Osteoblast (primary cell): ENCODE measurements around the gene PARD6G. TPM values are rescaled to one million over a fixed set of nuclear protein-coding genes. Genes with fewer than 3 reads are reported as not detected.

Experiments
- DNase-seq: peaks from one replicate; pipeline ENCODE4 v3.0.0; 2011; ENCODE audit warnings: low spot score, mixed read lengths; ENCODE audit not compliant: insufficient read length; ENCODE audit errors: missing footprints
- H2AFZ ChIP-seq: 2 replicates; pipeline ENCODE4 v1.6.0; 2011; ENCODE audit warnings: mild to moderate bottlenecking, low read length
- H3K27ac ChIP-seq: 2 replicates; pipeline ENCODE4 v1.5.1; 2011; ENCODE audit warnings: mild to moderate bottlenecking, low read depth, low read length, moderate library complexity
- H3K27me3 ChIP-seq: 2 replicates; pipeline ENCODE4 v1.6.0; 2012; ENCODE audit warnings: mild to moderate bottlenecking, control low read depth, inconsistent platforms, low read length, moderate library complexity; ENCODE audit not compliant: insufficient read depth
- H3K36me3 ChIP-seq: 2 replicates; pipeline ENCODE4 v1.5.1; 2011; ENCODE audit warnings: mild to moderate bottlenecking, low read length, control low read depth, moderate library complexity; ENCODE audit not compliant: insufficient read depth
- H3K4me1 ChIP-seq: 2 replicates; pipeline ENCODE4 v1.5.1; 2011; ENCODE audit warnings: mild to moderate bottlenecking, low read length, control low read depth, moderate library complexity; ENCODE audit not compliant: insufficient read depth
- H3K4me2 ChIP-seq: 2 replicates; pipeline ENCODE4 v1.6.0; 2011; ENCODE audit warnings: mild to moderate bottlenecking, low read length; ENCODE audit not compliant: insufficient read depth
- H3K4me3 ChIP-seq: fragments of 200-600 bp; sonication (generic); 3 replicates; pipeline ENCODE4 v1.5.1; 2012; ENCODE audit warnings: mild to moderate bottlenecking, low read length, inconsistent platforms; ENCODE audit not compliant: insufficient read depth
- H3K79me2 ChIP-seq: 2 replicates; pipeline ENCODE4 v1.6.0; 2012; ENCODE audit warnings: mild to moderate bottlenecking, low read length, control low read depth, inconsistent platforms; ENCODE audit not compliant: insufficient read depth
- H3K9me3 ChIP-seq: 2 replicates; pipeline ENCODE4 v1.5.1; 2011; ENCODE audit warnings: low read depth, low read length, control low read depth
- H4K20me1 ChIP-seq: 2 replicates; pipeline ENCODE4 v1.6.0; 2012; ENCODE audit warnings: mild to moderate bottlenecking, low read length, control low read depth; ENCODE audit not compliant: insufficient read depth
- total RNA-seq: library from RNA; depleted of rRNA; stranded (reverse); fragments of >200 nt; gene quantifications from 2 replicates; pipeline ENCODE4 v1.2.3, GENCODE V29; 2012
- TF ChIP-seq, protein P1 (sequence below): IDR thresholded peaks from 2 replicates; pipeline ENCODE4 v1.5.1; 2011; ENCODE audit warnings: mild to moderate bottlenecking, low read depth, low read length, moderate library complexity; ENCODE audit errors: extremely low read depth

Gene PARD6G
- total RNA-seq, 1 donor: 2.2 TPM

- Histone ChIP-seq H3K9me3 (no peaks in the 10 kb centered on the region), H2AFZ (no peak overlapping the region), H3K27ac (no peak overlapping the region), H3K4me2 (no peak overlapping the region), H3K4me3 (no peak overlapping the region), H3K36me3 (no peaks in the 10 kb centered on the region), H3K27me3 (peaks cover 14% of the 10 kb centered on the region), H4K20me1 (no peaks in the 10 kb centered on the region), H3K79me2 (no peaks in the 10 kb centered on the region), H3K4me1 (no peaks in the 10 kb centered on the region)
- DNase-seq: no peak
- TF ChIP-seq, protein P1, sequence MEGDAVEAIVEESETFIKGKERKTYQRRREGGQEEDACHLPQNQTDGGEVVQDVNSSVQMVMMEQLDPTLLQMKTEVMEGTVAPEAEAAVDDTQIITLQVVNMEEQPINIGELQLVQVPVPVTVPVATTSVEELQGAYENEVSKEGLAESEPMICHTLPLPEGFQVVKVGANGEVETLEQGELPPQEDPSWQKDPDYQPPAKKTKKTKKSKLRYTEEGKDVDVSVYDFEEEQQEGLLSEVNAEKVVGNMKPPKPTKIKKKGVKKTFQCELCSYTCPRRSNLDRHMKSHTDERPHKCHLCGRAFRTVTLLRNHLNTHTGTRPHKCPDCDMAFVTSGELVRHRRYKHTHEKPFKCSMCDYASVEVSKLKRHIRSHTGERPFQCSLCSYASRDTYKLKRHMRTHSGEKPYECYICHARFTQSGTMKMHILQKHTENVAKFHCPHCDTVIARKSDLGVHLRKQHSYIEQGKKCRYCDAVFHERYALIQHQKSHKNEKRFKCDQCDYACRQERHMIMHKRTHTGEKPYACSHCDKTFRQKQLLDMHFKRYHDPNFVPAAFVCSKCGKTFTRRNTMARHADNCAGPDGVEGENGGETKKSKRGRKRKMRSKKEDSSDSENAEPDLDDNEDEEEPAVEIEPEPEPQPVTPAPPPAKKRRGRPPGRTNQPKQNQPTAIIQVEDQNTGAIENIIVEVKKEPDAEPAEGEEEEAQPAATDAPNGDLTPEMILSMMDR: no peak
Measured at GRCh38 chr18:80194874-80195570, 52.3 kb downstream of the PARD6G start.

DNA sequence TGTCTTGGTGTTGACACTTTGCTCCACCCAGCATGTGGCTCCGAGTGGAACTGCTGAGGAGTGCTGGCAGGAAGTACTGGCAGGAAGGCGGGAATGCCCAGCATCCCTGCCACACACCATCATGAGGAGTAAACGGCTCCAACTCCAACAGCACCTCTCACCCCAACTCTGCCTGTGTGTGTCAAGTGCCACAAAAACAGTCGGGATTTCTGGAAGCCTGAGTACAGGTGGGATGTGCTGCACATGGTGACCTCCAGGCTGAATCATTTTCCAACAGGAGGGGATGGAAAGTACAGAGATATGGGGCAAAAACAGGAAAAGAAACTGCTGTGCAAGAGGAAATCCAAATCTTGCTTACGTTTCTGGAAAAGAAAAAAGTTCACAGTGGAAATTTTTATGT is 53.6 kb downstream of the PARD6G start:
- no peaks in the 10 kb centered on the region for H3K4me1 ChIP-seq
- no peaks in the 10 kb centered on the region for H3K36me3 ChIP-seq
- H2AFZ ChIP-seq: no peak overlapping the region
- peaks cover 18% of the 10 kb centered on the region for H3K27me3 ChIP-seq
- H4K20me1 ChIP-seq: no peaks in the 10 kb centered on the region
- TF ChIP-seq, protein P1: no peak
- no peaks in the 10 kb centered on the region for H3K9me3 ChIP-seq
- no peaks in the 10 kb centered on the region for H3K79me2 ChIP-seq
- no peak overlapping the region for H3K4me2 ChIP-seq
- no peak overlapping the region for H3K27ac ChIP-seq
- H3K4me3 ChIP-seq: no peak overlapping the region
- DNase-seq: no peak

DNA sequence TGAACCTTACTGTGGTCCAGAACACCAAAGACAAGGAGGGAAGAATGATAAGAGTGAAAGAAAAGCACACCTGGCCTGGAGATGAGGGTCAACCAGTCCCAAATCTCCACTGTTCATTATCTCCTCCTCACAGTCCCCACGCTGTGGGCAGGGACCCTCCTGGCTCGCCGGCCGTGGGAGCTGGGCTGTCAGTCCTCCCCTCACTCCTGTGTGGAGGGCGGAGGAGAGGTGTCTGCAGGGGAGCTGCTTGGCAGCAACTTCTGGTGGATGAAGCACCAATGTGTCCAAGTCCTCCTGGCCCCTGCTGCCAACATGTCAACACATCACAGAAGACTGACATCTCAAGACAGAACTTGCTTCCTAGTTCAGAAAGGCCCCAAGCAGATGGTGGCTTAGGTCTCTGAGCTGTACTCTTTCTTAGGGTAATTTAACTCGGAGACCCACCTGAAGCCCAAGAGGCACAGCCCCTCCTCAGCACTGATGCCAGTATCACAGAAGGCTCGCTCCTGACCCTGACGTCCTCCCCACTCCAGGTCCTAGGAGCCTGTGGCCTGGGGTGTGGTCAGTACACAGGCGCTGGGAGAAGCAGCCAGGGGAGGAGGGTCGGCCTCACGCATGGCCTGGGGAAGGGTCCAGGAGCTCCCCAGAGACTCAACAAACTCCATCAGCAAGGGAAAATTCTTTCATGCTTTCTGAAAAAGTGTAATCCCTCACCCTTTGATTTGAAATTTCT is 54.5 kb downstream of the PARD6G start:
- Histone ChIP-seq H2AFZ (no peak overlapping the region), H3K4me1 (no peaks in the 10 kb centered on the region), H3K36me3 (no peaks in the 10 kb centered on the region), H3K9me3 (no peaks in the 10 kb centered on the region), H3K27me3 (peaks cover 16% of the 10 kb centered on the region), H3K4me2 (no peak overlapping the region), H3K4me3 (no peak overlapping the region), H3K79me2 (no peaks in the 10 kb centered on the region), H3K27ac (no peak overlapping the region), H4K20me1 (no peaks in the 10 kb centered on the region)
- DNase-seq: peak; percentile 60
- TF ChIP-seq, protein P1: no peak

DNA sequence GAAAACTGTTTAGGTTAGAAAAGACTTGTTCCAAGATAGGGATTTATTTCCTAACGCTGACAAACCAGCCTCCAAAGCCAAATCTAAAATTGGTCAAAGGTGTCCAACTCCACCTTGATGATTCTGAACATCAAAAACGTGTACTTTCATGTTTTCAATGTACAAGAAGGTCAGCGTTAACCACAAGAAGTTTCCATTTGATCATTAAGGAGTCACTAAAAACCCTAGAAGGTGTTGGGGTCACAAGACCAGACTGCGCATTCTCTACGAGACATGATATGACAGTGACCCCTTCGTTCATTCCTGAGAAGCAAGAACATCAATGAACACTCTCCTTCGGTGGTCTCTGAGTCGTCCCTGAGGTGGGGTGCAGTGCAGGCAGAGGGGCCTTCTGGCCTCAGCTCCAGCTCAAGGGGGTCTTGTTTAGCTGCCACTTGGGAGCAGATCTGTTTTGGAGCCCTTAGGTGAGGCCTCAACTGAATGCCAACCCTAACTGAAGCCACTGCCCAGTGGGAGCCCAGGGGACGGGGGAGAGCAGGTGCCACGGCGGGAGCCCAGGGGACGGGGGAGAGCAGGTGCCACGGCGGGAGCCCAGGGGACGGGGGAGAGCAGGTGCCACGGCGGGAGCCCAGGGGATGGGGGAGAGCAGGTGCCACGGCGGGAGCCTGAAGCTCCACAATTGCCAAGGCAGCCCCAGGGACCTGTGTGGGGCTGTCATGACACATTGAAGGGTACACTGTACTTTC is 55.2 kb downstream of the PARD6G start:
- DNase-seq: peak; percentile 27
- no peaks in the 10 kb centered on the region for H3K79me2 ChIP-seq
- peaks cover 9% of the 10 kb centered on the region for H3K27me3 ChIP-seq
- no peak overlapping the region for H3K4me3 ChIP-seq
- H3K27ac ChIP-seq: no peak overlapping the region
- TF ChIP-seq, protein P1: no peak
- H3K4me1 ChIP-seq: no peaks in the 10 kb centered on the region
- no peak overlapping the region for H2AFZ ChIP-seq
- H3K4me2 ChIP-seq: no peak overlapping the region
- H3K36me3 ChIP-seq: no peaks in the 10 kb centered on the region
- H3K9me3 ChIP-seq: no peaks in the 10 kb centered on the region
- no peaks in the 10 kb centered on the region for H4K20me1 ChIP-seq
